GM23338 (cell line): ENCODE results near the gene NT5C2. TPM values are rescaled to one million over a fixed set of nuclear protein-coding genes. Genes with fewer than 3 reads are reported as not detected.
"Not testable (repeated sequence)": the region's sequence is repeated elsewhere in the genome, so short reads cannot be mapped to it uniquely, and the experiment has no call there.

Source experiments
- ATAC-seq: fragments of 200-7000 bp; cut with Tn5 transposase; 3 replicates; pipeline ENCODE4 v1.9.1; 2020
- DNase-seq: peaks from one replicate; pipeline ENCODE4 v3.0.0-alpha.2; 2015; ENCODE audit warnings: low spot score
- H2AFZ ChIP-seq: fragments of 200-600 bp; sonication (generic); 2 replicates; pipeline ENCODE4 v1.8.0; 2016; ENCODE audit warnings: antibody characterized with exemption, mild to moderate bottlenecking, moderate library complexity
- H3F3A ChIP-seq: fragments of 200-600 bp; sonication (generic); replicated peaks from 2 replicates; pipeline ENCODE4 v1.8.0; 2017; ENCODE audit warnings: antibody characterized with exemption, mixed run types, low read depth
- H3K27ac ChIP-seq: fragments of 200-600 bp; sonication (generic); 2 replicates; pipeline ENCODE4 v1.6.1; 2016; ENCODE audit warnings: low read depth
- H3K27me3 ChIP-seq: fragments of 200-600 bp; sonication (generic); 2 replicates; pipeline ENCODE4 v1.8.0; 2016; ENCODE audit warnings: mild to moderate bottlenecking, mixed run types, moderate library complexity; ENCODE audit not compliant: insufficient read depth
- H3K36me3 ChIP-seq: fragments of 200-600 bp; sonication (generic); 2 replicates; pipeline ENCODE4 v1.8.0; 2016; ENCODE audit warnings: mild to moderate bottlenecking; ENCODE audit not compliant: insufficient read depth
- H3K4me1 ChIP-seq: fragments of 200-600 bp; sonication (generic); 2 replicates; pipeline ENCODE4 v1.8.0; 2016; ENCODE audit warnings: mild to moderate bottlenecking, moderate library complexity; ENCODE audit not compliant: insufficient read depth
- H3K4me2 ChIP-seq: fragments of 200-600 bp; sonication (generic); 2 replicates; pipeline ENCODE4 v1.7.1; 2017; ENCODE audit warnings: mixed run types
- H3K4me3 ChIP-seq: fragments of 200-600 bp; sonication (generic); 2 replicates; pipeline ENCODE4 v1.6.1; 2016; ENCODE audit warnings: mixed run types
- H3K79me2 ChIP-seq: fragments of 200-600 bp; sonication (generic); replicated peaks from 2 replicates; pipeline ENCODE4 v1.8.0; 2017; ENCODE audit warnings: mild to moderate bottlenecking; ENCODE audit not compliant: insufficient read depth
- H3K9me2 ChIP-seq: fragments of 200-600 bp; sonication (generic); 2 replicates; pipeline ENCODE4 v1.8.0; 2017; ENCODE audit not compliant: insufficient read depth
- H4K20me1 ChIP-seq: fragments of 200-600 bp; sonication (generic); replicated peaks from 2 replicates; pipeline ENCODE4 v1.8.0; 2017; ENCODE audit warnings: mild to moderate bottlenecking; ENCODE audit not compliant: insufficient read depth
- H3K27ac Mint-ChIP-seq: 2 replicates; pipeline ENCODE4 v1.8.0; 2020; ENCODE audit warnings: inconsistent platforms, mild to moderate bottlenecking, moderate library complexity, mixed read lengths
- H3K27me3 Mint-ChIP-seq: 3 replicates; pipeline ENCODE4 v1.8.0; 2022; ENCODE audit warnings: low read depth, mild to moderate bottlenecking, moderate library complexity, mixed read lengths, inconsistent platforms; ENCODE audit not compliant: insufficient read depth, poor library complexity
- H3K36me3 Mint-ChIP-seq: 3 replicates; pipeline ENCODE4 v1.8.0; 2021; ENCODE audit warnings: low read depth, mild to moderate bottlenecking, inconsistent platforms, moderate library complexity, mixed read lengths
- H3K4me1 Mint-ChIP-seq: 3 replicates; pipeline ENCODE4 v1.8.0; 2020; ENCODE audit warnings: mild to moderate bottlenecking, inconsistent platforms, mixed read lengths
- H3K4me3 Mint-ChIP-seq: 3 replicates; pipeline ENCODE4 v1.8.0; 2021; ENCODE audit warnings: moderate library complexity, mild to moderate bottlenecking, inconsistent platforms, mixed read lengths
- H3K9me3 Mint-ChIP-seq: 3 replicates; pipeline ENCODE4 v1.8.0; 2020; ENCODE audit warnings: moderate library complexity, mild to moderate bottlenecking, inconsistent platforms, mixed read lengths
- EZH2 ChIP-seq: fragments of 200-600 bp; sonication (generic); IDR thresholded peaks from one replicate; pipeline ENCODE4 v1.8.0; 2017; ENCODE audit warnings: antibody characterized with exemption, mild to moderate bottlenecking, low read depth; ENCODE audit not compliant: unreplicated experiment
- JUNB ChIP-seq: IDR thresholded peaks from one replicate; pipeline ENCODE4 v1.6.1; 2016; ENCODE audit warnings: antibody characterized with exemption; ENCODE audit not compliant: unreplicated experiment
- ZNF114 ChIP-seq: fragments of 250-450 bp; sonication (Bioruptor Pico); IDR thresholded peaks from 2 replicates; pipeline ENCODE4 v1.5.0; 2020; ENCODE audit warnings: mild to moderate bottlenecking, moderate library complexity
- ZNF331 ChIP-seq: fragments of 250-450 bp; sonication (Bioruptor Pico); IDR thresholded peaks from 2 replicates; pipeline ENCODE4 v1.5.0; 2020; ENCODE audit warnings: low read depth, mild to moderate bottlenecking, moderate library complexity
- polyA plus RNA-seq: library from polyadenylated mRNA; unstranded; fragments of >200 nt; fragmentation: Nextera tagmentation; extraction: Ambion mirVana; gene quantifications from 2 replicates; pipeline ENCODE4 v1.2.1, GENCODE V29; 2016
- total RNA-seq: library from RNA; depleted of rRNA; stranded (reverse); fragments of >200 nt; shearing (Covaris generic); gene quantifications from 2 replicates; pipeline ENCODE4 v1.2.3, GENCODE V29; 2014
- TF ChIP-seq, protein P1 (sequence below): IDR thresholded peaks from one replicate; pipeline ENCODE4 v1.6.1; 2018; ENCODE audit warnings: antibody characterized with exemption; ENCODE audit not compliant: unreplicated experiment
- TF ChIP-seq, protein P2 (sequence below): IDR thresholded peaks from 2 replicates; pipeline ENCODE4 v1.6.1; 2016; ENCODE audit warnings: antibody characterized with exemption

The NT5C2 gene
- total and polyA plus RNA-seq, 2 experiments from 2014 or later: 33.9 to 85.4 TPM

DNA sequence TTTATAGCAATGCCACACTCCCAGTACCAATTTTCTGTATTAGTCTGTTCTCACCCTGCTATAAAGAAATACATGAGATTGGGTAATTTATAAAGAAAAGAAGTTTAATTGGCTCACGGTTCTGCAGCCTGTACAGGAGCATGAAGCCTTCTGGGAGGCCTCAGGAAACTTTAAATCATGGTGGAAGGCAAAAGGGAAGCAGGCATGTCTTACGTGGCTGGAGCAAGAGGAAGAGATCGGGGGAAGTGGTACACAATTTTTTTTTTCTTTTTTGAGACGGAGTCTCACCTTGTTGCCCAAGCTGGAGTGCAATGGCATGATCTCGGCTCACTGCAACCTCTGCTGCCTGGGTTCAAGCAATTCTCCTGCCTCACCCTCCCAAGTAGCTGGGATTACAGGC, 31.6 kb upstream of the NT5C2 start:
- not testable (repeated sequence) for H4K20me1 ChIP-seq, ATAC-seq, H3K79me2 ChIP-seq, H3K4me1 ChIP-seq, H3K4me3 ChIP-seq, H2AFZ ChIP-seq, DNase-seq, H3K9me2 ChIP-seq, H3K4me2 ChIP-seq, H3K27me3 ChIP-seq, H3K4me1 Mint-ChIP-seq, H3K36me3 ChIP-seq, H3K27ac Mint-ChIP-seq, H3K27ac ChIP-seq, H3K27me3 Mint-ChIP-seq, H3K4me3 Mint-ChIP-seq, H3F3A ChIP-seq
- Mint-ChIP-seq H3K9me3 (peaks cover 43% of the 10 kb centered on the region), H3K36me3 (peaks cover 24% of the 10 kb centered on the region)

DNA sequence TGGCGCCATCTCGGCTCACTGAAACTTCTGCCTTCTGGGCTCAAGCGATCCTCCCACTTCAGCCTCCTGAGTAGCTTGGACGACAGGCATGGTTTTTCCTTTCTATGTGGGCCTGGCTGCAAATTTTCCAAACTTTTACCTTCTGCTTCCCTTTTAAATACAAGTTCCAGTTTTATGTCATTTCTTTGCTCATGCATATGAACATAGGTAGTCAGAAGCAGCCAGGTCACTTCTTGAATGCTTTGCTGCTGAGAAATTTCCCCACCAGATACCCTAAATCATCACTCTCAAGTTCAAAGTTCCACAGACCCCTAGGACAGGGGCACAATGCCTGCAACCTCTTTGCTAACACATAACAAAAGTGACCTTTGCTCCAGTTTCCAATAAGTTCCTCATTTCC, 31.1 kb upstream of the NT5C2 start:
- H3K36me3 Mint-ChIP-seq: peaks cover 24% of the 10 kb centered on the region
- 0 out of 2 replicates have a peak, but pooled peaks cover 5% of the 10 kb centered on the region for H3K9me2 ChIP-seq

DNA sequence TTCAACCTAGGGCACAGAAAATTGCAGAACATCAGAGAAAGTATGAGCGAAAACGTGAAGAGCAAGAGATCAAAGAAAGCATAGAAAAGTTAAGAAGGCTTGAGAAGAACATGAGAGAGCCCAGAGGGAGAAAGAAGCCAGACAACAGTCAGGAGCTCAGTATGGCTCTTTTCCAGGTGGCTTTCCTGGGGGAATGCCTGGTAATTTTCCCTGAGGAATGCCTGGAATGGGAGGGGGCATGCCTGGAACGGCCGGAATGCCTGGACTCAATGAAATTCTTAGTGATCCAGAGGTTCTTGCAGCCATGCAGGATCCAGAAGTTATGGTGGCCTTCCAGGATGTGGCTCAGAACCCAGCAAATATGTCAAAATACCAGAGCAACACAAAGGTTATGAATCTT, 23.3 kb upstream of the NT5C2 start:
- not testable (repeated sequence) for H2AFZ ChIP-seq, ATAC-seq, H3K4me3 Mint-ChIP-seq

More for the DNA sequence above, 31.1 kb upstream of the NT5C2 start:
- Histone ChIP-seq H3K4me1 (no peaks in the 10 kb centered on the region), H3K79me2 (no peaks in the 10 kb centered on the region), H3K36me3 (no peaks in the 10 kb centered on the region; the same call in 1 of the 2 replicates), H4K20me1 (no peaks in the 10 kb centered on the region), H3K4me3 (no peak overlapping the region), H3K4me2 (no peak overlapping the region), H3K27ac (no peak overlapping the region), H2AFZ (no peak overlapping the region), H3F3A (no peaks in the 10 kb centered on the region), H3K27me3 (no peaks in the 10 kb centered on the region)
- H3K9me3 Mint-ChIP-seq: peaks cover 44% of the 10 kb centered on the region
- peaks cover 4% of the 10 kb centered on the region for H3K4me1 Mint-ChIP-seq
- DNase-seq (peak; percentile 46), ATAC-seq (no peak)
- no peak overlapping the region for H3K4me3 Mint-ChIP-seq
- TF ChIP-seq ZNF331 (CRISPR knock-in tag) (no peak), ZNF114 (CRISPR knock-in tag) (no peak), EZH2 (no peak)
- no peak overlapping the region for H3K27ac Mint-ChIP-seq
- H3K27me3 Mint-ChIP-seq: peaks cover 8% of the 10 kb centered on the region

DNA sequence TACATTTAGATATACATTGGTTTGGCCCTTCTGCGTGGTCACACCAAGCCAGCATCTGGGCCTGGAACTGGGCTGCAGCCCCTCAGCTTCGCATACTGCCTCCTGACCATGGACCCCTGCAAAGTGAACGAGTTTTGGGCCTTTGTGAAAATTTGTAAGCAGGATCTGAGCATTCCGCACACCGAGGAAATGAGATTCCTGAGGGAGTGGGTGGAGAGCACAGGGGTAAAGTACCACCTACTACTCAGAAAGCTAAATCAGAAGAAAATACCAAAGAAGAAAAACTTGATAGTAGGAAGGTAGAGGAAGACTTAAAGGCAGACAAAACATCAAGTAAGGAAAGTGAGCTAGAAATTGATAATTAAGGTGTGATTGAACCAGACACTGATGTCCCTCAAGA, 22.5 kb upstream of the NT5C2 start:
- Histone ChIP-seq H3K36me3 (no peaks in the 10 kb centered on the region; the same call in 1 of the 2 replicates), H2AFZ (no peak overlapping the region), H3K27ac (peak overlapping the region; percentile 86; the same call in 1 of the 2 replicates), H3K79me2 (no peaks in the 10 kb centered on the region), H3F3A (no peaks in the 10 kb centered on the region), H3K4me3 (no peak overlapping the region), H3K4me2 (peak overlapping the region; percentile 47; the same call in 1 of the 2 replicates), H3K9me2 (peaks cover 8% of the 10 kb centered on the region; the same call in 1 of the 2 replicates), H4K20me1 (no peaks in the 10 kb centered on the region), H3K27me3 (no peaks in the 10 kb centered on the region), H3K4me1 (peaks cover 20% of the 10 kb centered on the region)
- peaks cover 22% of the 10 kb centered on the region; the same call in 2 of the 3 replicates for H3K9me3 Mint-ChIP-seq
- H3K27ac Mint-ChIP-seq: no peak overlapping the region
- no peak overlapping the region for H3K4me3 Mint-ChIP-seq
- peaks cover 6% of the 10 kb centered on the region for H3K27me3 Mint-ChIP-seq
- peaks cover 11% of the 10 kb centered on the region for H3K36me3 Mint-ChIP-seq
- peaks cover 47% of the 10 kb centered on the region for H3K4me1 Mint-ChIP-seq
- TF ChIP-seq JUNB (no peak), ZNF114 (CRISPR knock-in tag) (no peak)
- TF ChIP-seq, protein P1, sequence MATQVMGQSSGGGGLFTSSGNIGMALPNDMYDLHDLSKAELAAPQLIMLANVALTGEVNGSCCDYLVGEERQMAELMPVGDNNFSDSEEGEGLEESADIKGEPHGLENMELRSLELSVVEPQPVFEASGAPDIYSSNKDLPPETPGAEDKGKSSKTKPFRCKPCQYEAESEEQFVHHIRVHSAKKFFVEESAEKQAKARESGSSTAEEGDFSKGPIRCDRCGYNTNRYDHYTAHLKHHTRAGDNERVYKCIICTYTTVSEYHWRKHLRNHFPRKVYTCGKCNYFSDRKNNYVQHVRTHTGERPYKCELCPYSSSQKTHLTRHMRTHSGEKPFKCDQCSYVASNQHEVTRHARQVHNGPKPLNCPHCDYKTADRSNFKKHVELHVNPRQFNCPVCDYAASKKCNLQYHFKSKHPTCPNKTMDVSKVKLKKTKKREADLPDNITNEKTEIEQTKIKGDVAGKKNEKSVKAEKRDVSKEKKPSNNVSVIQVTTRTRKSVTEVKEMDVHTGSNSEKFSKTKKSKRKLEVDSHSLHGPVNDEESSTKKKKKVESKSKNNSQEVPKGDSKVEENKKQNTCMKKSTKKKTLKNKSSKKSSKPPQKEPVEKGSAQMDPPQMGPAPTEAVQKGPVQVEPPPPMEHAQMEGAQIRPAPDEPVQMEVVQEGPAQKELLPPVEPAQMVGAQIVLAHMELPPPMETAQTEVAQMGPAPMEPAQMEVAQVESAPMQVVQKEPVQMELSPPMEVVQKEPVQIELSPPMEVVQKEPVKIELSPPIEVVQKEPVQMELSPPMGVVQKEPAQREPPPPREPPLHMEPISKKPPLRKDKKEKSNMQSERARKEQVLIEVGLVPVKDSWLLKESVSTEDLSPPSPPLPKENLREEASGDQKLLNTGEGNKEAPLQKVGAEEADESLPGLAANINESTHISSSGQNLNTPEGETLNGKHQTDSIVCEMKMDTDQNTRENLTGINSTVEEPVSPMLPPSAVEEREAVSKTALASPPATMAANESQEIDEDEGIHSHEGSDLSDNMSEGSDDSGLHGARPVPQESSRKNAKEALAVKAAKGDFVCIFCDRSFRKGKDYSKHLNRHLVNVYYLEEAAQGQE: no peak
- TF ChIP-seq, protein P2, sequence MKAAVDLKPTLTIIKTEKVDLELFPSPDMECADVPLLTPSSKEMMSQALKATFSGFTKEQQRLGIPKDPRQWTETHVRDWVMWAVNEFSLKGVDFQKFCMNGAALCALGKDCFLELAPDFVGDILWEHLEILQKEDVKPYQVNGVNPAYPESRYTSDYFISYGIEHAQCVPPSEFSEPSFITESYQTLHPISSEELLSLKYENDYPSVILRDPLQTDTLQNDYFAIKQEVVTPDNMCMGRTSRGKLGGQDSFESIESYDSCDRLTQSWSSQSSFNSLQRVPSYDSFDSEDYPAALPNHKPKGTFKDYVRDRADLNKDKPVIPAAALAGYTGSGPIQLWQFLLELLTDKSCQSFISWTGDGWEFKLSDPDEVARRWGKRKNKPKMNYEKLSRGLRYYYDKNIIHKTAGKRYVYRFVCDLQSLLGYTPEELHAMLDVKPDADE: no peak
- ATAC-seq: no peak
- DNase-seq: no peak

More for the DNA sequence above, 23.3 kb upstream of the NT5C2 start:
- Mint-ChIP-seq H3K4me1 (peaks cover 47% of the 10 kb centered on the region), H3K36me3 (peaks cover 11% of the 10 kb centered on the region), H3K9me3 (peaks cover 27% of the 10 kb centered on the region; the same call in 2 of the 3 replicates)
- H3K27me3 Mint-ChIP-seq, H3K79me2 ChIP-seq, H3F3A ChIP-seq, H3K4me3 ChIP-seq, H3K36me3 ChIP-seq, H3K27me3 ChIP-seq, H4K20me1 ChIP-seq, H3K9me2 ChIP-seq, H3K27ac Mint-ChIP-seq: not testable (repeated sequence)
- Histone ChIP-seq H3K27ac (peak overlapping the region; percentile 86), H3K4me2 (peak overlapping the region; percentile 47; the same call in 1 of the 2 replicates), H3K4me1 (peaks cover 20% of the 10 kb centered on the region)
- peak; percentile 59 for DNase-seq
